NCI-H187 treated with DMSO at 0.1 percent for 48 hours (cell line): Measurements from ENCODE around the gene SHISA5.
A peak's percentile ranks its signal among the peaks of the same experiment; 100 is the strongest.

Source experiments
- DNase-seq: peaks from one replicate; lab custom pipeline; 2025; lab: John Stamatoyannopoulos, UW

The SHISA5 gene

DNA sequence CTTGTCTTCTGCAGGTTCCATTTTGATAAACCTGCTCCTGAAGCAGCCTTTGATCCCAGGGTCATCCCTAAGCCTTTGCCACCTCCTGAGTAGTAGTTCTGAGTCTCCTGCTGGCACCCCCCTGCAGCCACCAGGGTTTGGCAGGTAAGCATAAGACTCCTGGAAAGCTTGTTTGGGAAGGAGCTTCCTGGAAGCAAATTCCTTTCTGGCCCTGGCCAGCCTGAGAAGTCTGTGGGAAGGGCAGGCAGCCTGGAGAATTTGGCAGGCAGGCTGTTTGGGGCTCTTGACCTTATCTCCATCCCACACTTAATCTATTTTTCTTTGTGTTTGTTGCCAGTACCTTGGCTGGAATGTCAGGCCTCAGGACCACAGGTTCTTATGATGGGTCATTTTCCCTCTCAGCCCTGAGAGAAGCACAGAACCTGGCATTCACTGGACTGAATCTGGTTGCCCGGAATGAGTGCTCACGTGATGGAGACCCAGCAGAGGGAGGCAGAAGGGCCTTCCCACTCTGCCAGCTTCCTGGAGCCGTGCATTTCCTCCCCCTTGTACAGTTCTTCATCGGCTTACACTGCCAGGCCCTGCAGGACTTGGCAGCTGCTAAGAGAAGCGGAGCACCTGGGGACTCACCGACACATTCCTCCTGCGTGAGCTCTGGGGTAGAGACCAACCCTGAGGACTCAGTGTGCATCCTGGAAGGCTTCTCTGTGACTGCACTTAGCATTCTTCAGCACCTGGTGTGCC lies 44.0 kb downstream of the SHISA5 start:
- no peak for DNase-seq

- no peak for DNase-seq
Measured at GRCh38 chr3:48459331-48459730, 44.6 kb downstream of the SHISA5 start.

DNA sequence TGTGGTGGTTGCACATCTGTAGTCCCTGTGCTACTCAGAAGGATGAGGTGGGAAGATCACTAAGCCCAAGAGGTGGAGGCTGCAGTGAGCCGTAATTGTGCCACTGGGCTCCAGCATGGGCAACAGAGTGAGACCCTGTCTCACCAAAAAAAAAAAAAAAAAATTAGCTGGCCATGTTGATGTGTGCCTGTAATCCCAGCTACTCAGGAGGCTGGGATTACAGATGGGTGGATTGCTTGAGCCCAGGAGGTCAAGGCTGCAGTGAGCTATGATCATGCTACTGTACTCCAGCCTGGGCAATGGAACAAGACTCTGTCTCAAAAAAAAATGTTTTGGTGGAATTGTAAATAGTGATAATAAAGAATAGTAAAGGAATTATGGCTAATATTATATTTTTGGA lies 47.5 kb downstream of the SHISA5 start:
- no peak for DNase-seq

GRCh38 chr3:48451270-48451669 lies 52.7 kb downstream of the SHISA5 start:
- peak; percentile 27 for DNase-seq

- no peak for DNase-seq
Measured at GRCh38 chr3:48446425-48447193, 57.4 kb downstream of the SHISA5 start, which contains the start of gene ATRIP. Gene ATRIP, plus strand, starts transcription at chr3:48446737. Its CDS starts 109 bp downstream, at chr3:48446846.

GRCh38 chr3:48446043-48446424 lies 57.9 kb downstream of the SHISA5 start:
- DNase-seq = no peak

DNA sequence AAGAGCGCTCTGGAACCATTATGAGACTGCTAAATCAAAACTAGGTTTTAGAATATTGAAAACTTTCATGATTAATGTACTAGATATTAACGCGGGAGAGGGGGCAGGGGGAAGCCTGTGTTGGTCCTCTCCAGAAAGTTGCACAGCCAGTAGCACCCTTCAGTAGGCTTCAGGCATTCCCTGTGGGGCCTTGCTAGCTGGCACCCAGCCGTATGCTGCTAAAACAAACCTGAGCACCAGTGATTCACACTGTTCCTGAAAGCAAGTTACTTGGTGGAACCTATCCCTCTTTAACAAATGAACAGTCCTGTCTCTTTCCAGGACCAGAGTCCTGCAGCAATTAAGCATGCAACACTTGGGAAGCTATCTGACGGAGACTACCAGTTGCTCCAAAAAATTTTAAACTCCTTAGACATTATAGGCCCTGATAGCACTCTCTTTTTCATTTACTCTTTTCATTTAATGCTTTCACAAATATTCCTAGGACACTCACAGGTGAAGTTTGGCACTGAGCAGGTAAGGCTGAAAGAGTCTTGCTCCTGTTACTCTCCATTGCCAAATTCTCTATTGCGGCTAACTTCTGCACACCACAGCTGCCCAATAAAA lies 58.6 kb downstream of the SHISA5 start:
- DNase-seq = no peak

DNA sequence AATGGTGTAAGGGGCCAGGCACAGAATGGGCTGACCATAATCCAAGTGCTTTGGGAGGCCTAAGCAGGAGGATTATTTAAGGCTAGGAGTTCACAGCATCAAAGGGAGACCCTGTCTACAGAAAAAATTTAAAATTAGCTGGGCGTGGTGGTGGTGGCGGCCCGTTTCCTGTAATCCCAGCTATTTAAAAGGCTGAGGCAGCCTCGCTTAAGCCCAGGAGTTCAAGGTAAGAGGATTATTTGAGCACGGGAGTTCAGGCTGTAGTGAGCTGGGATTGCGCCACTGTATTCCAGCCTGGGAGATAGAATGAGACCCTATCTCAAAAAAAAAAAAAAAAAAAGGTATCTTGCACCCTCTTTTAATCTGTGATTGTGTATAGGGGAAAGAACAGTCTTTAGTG lies 62.0 kb downstream of the SHISA5 start:
- DNase-seq = no peak

GRCh38 chr3:48440590-48440958 lies 63.4 kb downstream of the SHISA5 start:
- no peak for DNase-seq

DNA sequence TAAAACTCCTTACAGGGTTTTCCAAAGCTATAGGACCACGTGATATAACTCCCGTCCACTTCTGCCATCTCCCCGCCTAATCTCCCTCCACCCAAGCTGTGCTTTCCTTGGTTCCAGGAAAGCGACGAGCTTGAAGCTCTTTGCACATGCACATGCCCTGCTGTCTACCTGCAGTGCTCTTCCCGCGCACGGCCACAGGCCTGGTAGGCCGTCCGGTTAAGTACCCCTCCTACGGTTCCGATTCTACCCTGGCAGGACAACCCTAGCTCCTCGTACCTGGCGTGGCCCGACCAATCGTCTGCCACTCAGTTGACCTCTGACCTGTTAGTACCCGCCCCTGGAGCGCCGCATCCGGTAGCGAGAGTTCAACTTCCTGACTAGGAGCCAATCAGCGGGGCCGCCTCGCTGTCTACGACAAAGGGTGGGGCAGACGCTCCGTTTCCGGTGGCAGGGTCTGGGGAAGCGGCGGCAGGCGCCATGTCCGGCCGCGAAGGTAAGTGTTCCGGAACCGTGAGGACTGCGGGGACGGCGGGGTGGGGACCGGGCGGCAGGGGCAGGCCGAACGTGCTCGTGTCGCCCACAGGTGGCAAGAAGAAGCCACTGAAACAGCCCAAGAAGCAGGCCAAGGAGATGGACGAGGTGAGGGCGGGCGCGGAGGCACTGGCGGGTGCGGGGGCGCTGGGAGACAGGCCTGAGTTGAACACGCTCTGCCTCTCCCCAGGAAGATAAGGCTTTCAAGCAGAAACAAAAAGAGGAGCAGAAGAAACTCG lies 64.0 kb downstream of the SHISA5 start, which contains the start of the genes CCDC51 and TMA7:
CCDC51 (minus strand) TSS at position 300 of the 770 bp plus-strand sequence. CDS start 4,991 bp downstream, outside the sequence.
TMA7 (plus strand) TSS at position 438 of the 770 bp plus-strand sequence; CDS start at position 478, 40 bp downstream.
- peak; percentile 77 for DNase-seq

- DNase-seq = no peak
Measured at GRCh38 chr3:48437812-48438211, 66.2 kb downstream of the SHISA5 start.

GRCh38 chr3:48436855-48437254 lies 67.1 kb downstream of the SHISA5 start:
- DNase-seq = no peak

GRCh38 chr3:48436477-48436787 lies 67.5 kb downstream of the SHISA5 start:
- DNase-seq = no peak

DNA sequence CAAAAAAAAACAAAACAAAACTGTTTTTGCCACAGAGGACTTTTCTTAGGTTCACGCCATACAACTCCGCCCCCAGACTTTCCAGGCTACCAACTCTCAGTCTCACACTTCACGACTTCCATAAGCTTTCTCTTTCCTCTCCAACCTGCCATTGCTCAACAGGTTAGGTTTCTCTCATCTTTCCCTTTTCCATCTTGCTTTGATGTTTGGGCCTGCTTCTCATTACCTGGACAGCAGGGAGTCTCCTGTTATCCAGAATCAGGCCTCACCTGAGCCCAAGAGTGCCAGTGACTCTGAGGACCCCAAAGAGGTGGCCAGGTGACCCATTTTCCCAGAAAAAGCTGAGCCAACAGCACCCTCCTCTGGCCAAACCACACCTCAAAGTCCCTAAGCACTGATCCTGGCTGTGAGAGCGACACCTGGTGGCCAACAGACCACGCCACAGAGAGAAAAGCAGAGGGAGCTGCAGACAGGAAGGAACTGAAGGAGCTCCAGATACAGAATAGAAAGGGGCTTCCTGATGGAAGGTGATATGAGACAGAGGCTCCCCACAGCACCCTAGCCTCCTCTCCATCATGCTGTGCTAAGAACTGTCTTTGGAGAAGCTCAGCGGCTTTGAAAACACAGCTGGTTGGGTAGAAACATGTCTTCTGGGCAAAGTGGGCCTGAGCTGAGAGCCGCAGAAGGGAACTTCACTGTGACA lies 68.0 kb downstream of the SHISA5 start:
- DNase-seq = no peak

DNA sequence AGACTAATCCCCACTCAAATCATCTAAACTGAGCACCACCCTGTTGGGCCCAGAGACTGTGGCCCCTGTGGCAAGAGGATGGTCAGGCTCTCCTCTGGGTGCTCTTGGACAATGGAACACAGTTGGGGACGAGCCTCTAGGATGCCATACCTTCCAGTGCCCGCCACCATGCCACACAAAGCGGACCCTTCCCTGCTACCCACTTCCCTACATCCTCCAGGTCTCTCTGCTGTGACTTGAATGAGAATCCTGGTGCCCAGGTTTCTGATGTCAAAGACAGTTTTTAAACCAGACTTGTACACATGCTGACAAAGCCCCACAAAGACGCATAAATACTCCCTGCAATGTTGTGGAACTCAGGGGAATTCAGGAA lies 68.8 kb downstream of the SHISA5 start:
- DNase-seq = no peak

GRCh38 chr3:48434591-48435222 lies 69.3 kb downstream of the SHISA5 start:
- no peak for DNase-seq

- no peak for DNase-seq
Measured at GRCh38 chr3:48433472-48434118, 70.4 kb downstream of the SHISA5 start.

DNA sequence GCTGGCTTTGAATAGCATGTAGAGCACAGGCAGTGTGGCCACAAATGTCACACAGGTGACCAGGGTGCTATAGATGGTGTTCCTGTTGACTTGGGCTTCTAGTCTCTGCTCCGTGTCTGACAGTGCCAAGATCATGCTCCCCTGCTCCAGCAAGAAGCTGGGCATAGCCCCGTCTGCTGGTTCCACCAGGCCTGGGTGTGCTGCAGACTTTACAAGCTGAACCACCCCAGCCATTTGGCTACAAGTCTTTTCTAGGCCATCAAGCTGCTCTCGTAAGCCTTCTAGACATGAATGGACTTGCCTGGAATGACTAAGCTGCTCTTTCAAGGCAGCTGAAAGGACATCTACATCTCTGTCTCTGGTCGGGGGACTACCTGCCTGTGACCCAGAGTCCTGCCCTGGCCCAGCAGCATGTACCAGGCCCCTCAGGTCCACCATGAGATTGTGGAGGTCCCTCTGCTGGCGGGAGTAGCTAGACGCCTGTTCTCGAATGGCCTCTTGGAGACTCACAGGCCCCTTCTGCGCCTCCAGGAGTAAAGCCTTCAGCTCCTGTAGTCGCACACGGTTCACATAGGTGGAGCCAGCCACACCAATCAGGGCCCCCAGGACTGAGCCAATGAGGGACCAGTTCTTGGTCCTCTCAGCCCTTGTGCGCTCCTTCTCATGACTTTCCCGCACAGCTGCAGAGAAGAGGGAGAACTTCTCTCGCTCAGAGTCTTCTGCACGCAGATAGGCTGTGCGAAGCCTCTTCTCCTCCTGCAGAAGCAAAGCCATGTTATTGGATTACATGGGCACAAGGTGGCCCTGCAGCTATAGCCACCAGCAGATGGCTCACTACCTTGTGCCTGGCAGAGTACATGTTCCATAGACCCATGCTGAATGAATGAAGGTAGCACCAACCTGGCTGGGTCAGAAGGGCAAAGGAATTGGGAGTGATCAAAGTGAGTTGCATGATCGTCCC lies 71.3 kb downstream of the SHISA5 start:
- DNase-seq = no peak
